GM18498 (cell line): ENCODE data around the gene ADSL.

Experiments
- ATAC-seq: cut with Tn5 transposase; IDR thresholded peaks from one replicate; pipeline ENCODE4 v1.9.1; 2021; ENCODE audit warnings: mild to moderate bottlenecking, moderate library complexity; ENCODE audit not compliant: unreplicated experiment

Gene ADSL

GRCh38 chr22:40403651-40404050, 57.4 kb downstream of the ADSL start:
- ATAC-seq = no peak

GRCh38 chr22:40404251-40405177, 58.2 kb downstream of the ADSL start:
- ATAC-seq = no peak

GRCh38 chr22:40405178-40406062, 59.1 kb downstream of the ADSL start:
- ATAC-seq = no peak

- no peak for ATAC-seq
These were observed 60.0 kb downstream of the ADSL start for GRCh38 chr22:40406063-40406890.

GRCh38 chr22:40407021-40407761, 60.9 kb downstream of the ADSL start:
- ATAC-seq = no peak

- no peak for ATAC-seq
These were observed 61.8 kb downstream of the ADSL start for GRCh38 chr22:40407831-40408717.

GRCh38 chr22:40408718-40409612, 62.7 kb downstream of the ADSL start:
- ATAC-seq = no peak

- ATAC-seq = no peak
These were observed 63.4 kb downstream of the ADSL start for GRCh38 chr22:40409613-40410113.

- no peak for ATAC-seq
These were observed 64.0 kb downstream of the ADSL start for GRCh38 chr22:40410272-40410671.

- no peak for ATAC-seq
These were observed 64.6 kb downstream of the ADSL start for GRCh38 chr22:40410731-40411505.

GRCh38 chr22:40411506-40411861, 65.2 kb downstream of the ADSL start:
- no peak for ATAC-seq

GRCh38 chr22:40412441-40412840, 66.1 kb downstream of the ADSL start:
- ATAC-seq = peak; percentile 55

- no peak for ATAC-seq
These were observed 67.6 kb downstream of the ADSL start for GRCh38 chr22:40413873-40414272.

GRCh38 chr22:40414311-40414710, 68.0 kb downstream of the ADSL start:
- ATAC-seq = no peak

- ATAC-seq = peak; percentile 36
These were observed 68.7 kb downstream of the ADSL start for GRCh38 chr22:40414838-40415505.

GRCh38 chr22:40415531-40416266, 69.4 kb downstream of the ADSL start:
- ATAC-seq = peak; percentile 24
